GM19238 (cell line): ENCODE data around the gene TMEM132D.

Experiments used
- DNase-seq: peaks from one replicate; pipeline ENCODE4 v3.0.0; 2011; ENCODE audit warnings: low spot score; ENCODE audit not compliant: insufficient read length

Gene TMEM132D

GRCh38 chr12:129357233-129357632, 546.6 kb downstream of the TMEM132D start:
- DNase-seq: no peak

- no peak for DNase-seq
Observed at GRCh38 chr12:129351481-129351880, 552.3 kb downstream of the TMEM132D start.

GRCh38 chr12:129339336-129339735, 564.5 kb downstream of the TMEM132D start:
- DNase-seq: no peak

GRCh38 chr12:129337413-129337812, 566.4 kb downstream of the TMEM132D start:
- DNase-seq: no peak

GRCh38 chr12:129335773-129336172, 568.1 kb downstream of the TMEM132D start:
- DNase-seq: no peak

- DNase-seq: no peak
Observed at GRCh38 chr12:129332286-129332685, 571.5 kb downstream of the TMEM132D start.

- no peak for DNase-seq
Observed at GRCh38 chr12:129331356-129332085, 572.3 kb downstream of the TMEM132D start.

GRCh38 chr12:129328235-129328634, 575.6 kb downstream of the TMEM132D start:
- no peak for DNase-seq

- no peak for DNase-seq
Observed at GRCh38 chr12:129325566-129325965, 578.3 kb downstream of the TMEM132D start.

GRCh38 chr12:129312048-129312447, 591.8 kb downstream of the TMEM132D start:
- no peak for DNase-seq

- no peak for DNase-seq
Observed at GRCh38 chr12:129310346-129310745, 593.5 kb downstream of the TMEM132D start.

GRCh38 chr12:129305851-129306250, 598.0 kb downstream of the TMEM132D start:
- DNase-seq: no peak

- DNase-seq: no peak
Observed at GRCh38 chr12:129304529-129304928, 599.3 kb downstream of the TMEM132D start.

GRCh38 chr12:129300011-129300410, 603.8 kb downstream of the TMEM132D start:
- DNase-seq: no peak

- DNase-seq: no peak
Observed at GRCh38 chr12:129298921-129299320, 604.9 kb downstream of the TMEM132D start.

- DNase-seq: no peak
Observed at GRCh38 chr12:129296671-129297070, 607.2 kb downstream of the TMEM132D start.

GRCh38 chr12:129294868-129295267, 609.0 kb downstream of the TMEM132D start:
- no peak for DNase-seq

- no peak for DNase-seq
Observed at GRCh38 chr12:129279771-129280170, 624.1 kb downstream of the TMEM132D start.

- DNase-seq: no peak
Observed at GRCh38 chr12:129276361-129277060, 627.3 kb downstream of the TMEM132D start.

GRCh38 chr12:129269756-129270495, 633.9 kb downstream of the TMEM132D start:
- DNase-seq: no peak

GRCh38 chr12:129258781-129259318, 645.0 kb downstream of the TMEM132D start:
- no peak for DNase-seq

- no peak for DNase-seq
Observed at GRCh38 chr12:129257524-129257923, 646.3 kb downstream of the TMEM132D start.
